ENCODE measurements around the gene BCL2L2. TPM values are rescaled to one million over a fixed set of nuclear protein-coding genes. Genes with fewer than 3 reads are reported as not detected.

BCL2L2 gene
- total and polyA plus RNA-seq, 9 of the 15 experiments (the other 6 are each of a cell fraction or from before 2014, with no cell fraction given), result 2.6 to 32.5 (median 14.7) TPM

DNA sequence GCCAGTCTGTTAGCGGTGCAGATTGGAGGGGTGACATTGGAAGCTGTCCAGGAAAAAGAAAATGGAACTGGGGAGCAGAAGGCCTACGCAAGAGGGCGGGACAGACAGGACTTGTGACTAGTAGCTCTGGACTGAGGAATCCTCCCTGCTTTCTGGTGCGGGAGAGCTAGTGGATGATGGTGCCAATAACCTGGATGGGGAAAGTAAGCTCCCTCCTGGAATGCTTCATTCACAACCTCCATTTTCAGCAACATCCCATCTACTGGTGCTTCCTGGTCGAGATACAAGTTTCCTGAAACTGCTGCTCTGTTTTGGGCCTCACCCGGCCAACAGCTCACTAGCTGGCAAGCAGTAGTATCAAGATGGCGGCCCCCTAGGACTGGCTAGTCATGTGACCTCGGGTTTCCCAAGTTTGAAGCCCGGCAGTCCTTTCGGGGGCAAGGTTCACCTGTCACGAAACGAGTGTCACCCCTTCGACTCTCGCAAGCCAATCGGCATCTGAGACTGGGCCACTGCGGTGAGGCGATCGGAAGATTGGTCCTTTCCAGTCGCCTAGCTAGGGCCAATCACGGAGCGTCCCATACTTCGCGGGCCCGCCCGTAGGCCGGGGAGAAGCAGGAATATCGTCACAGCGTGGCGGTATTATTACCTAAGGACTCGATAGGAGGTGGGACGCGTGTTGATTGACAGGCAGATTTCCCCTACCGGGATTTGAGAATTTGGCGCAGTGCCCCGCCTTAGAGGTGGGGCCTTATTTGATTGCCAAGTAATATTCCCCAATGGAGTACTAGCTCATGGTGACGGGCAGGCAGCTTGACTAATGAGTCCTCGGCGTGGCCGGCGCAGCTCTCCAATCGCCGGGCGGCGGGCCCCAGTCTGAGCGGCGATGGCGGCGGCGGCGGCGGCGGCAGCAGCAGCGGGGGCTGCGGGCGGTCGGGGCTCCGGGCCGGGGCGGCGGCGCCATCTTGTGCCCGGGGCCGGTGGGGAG is 14.2 kb downstream of the BCL2L2 start, which contains the start of gene PABPN1 (continued):
- TF ChIP-seq, protein P1, sequence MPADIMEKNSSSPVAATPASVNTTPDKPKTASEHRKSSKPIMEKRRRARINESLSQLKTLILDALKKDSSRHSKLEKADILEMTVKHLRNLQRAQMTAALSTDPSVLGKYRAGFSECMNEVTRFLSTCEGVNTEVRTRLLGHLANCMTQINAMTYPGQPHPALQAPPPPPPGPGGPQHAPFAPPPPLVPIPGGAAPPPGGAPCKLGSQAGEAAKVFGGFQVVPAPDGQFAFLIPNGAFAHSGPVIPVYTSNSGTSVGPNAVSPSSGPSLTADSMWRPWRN (IDR thresholded peaks at IDR 0.05; ENCODE audit: low read depth), result no peak
- no peak for TF ChIP-seq ZNF76 (CRISPR knock-in tag; IDR thresholded peaks at IDR 0.05; ENCODE audit: borderline replicate concordance)
- TF ChIP-seq, protein P2, sequence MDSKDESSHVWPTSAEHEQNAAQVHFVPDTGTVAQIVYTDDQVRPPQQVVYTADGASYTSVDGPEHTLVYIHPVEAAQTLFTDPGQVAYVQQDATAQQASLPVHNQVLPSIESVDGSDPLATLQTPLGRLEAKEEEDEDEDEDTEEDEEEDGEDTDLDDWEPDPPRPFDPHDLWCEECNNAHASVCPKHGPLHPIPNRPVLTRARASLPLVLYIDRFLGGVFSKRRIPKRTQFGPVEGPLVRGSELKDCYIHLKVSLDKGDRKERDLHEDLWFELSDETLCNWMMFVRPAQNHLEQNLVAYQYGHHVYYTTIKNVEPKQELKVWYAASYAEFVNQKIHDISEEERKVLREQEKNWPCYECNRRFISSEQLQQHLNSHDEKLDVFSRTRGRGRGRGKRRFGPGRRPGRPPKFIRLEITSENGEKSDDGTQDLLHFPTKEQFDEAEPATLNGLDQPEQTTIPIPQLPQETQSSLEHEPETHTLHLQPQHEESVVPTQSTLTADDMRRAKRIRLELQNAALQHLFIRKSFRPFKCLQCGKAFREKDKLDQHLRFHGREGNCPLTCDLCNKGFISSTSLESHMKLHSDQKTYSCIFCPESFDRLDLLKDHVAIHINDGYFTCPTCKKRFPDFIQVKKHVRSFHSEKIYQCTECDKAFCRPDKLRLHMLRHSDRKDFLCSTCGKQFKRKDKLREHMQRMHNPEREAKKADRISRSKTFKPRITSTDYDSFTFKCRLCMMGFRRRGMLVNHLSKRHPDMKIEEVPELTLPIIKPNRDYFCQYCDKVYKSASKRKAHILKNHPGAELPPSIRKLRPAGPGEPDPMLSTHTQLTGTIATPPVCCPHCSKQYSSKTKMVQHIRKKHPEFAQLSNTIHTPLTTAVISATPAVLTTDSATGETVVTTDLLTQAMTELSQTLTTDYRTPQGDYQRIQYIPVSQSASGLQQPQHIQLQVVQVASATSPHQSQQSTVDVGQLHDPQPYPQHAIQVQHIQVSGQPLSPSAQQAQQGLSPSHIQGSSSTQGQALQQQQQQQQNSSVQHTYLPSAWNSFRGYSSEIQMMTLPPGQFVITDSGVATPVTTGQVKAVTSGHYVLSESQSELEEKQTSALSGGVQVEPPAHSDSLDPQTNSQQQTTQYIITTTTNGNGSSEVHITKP (IDR thresholded peaks at IDR 0.05; ENCODE audit: partially characterized antibody), result peak; percentile 45
- TF ChIP-seq PURB (CRISPR knock-in tag; IDR thresholded peaks at IDR 0.05; ENCODE audit: low read depth), result no peak
- TF ChIP-seq MIER1 (IDR thresholded peaks at IDR 0.05; ENCODE audit: low read depth), result no peak
- TF ChIP-seq KDM4B (IDR thresholded peaks at IDR 0.05; ENCODE audit: borderline replicate concordance in 2 of 2, low read depth in 1 of 2), result no peak
- peak; percentile 10 to 51; a peak in 2 of 4 replicates for TF ChIP-seq SRF (CRISPR knock-in tag; IDR thresholded peaks at IDR 0.05)
- TF ChIP-seq GTF2A2 (tag; IDR thresholded peaks at IDR 0.05), result no peak
- TF ChIP-seq CHCHD3 (CRISPR knock-in tag; IDR thresholded peaks at IDR 0.05), result no peak
- TF ChIP-seq, protein P3, sequence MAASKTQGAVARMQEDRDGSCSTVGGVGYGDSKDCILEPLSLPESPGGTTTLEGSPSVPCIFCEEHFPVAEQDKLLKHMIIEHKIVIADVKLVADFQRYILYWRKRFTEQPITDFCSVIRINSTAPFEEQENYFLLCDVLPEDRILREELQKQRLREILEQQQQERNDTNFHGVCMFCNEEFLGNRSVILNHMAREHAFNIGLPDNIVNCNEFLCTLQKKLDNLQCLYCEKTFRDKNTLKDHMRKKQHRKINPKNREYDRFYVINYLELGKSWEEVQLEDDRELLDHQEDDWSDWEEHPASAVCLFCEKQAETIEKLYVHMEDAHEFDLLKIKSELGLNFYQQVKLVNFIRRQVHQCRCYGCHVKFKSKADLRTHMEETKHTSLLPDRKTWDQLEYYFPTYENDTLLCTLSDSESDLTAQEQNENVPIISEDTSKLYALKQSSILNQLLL (CRISPR knock-in tag; IDR thresholded peaks at IDR 0.05; ENCODE audit: borderline replicate concordance), result no peak
- TF ChIP-seq, protein P4, sequence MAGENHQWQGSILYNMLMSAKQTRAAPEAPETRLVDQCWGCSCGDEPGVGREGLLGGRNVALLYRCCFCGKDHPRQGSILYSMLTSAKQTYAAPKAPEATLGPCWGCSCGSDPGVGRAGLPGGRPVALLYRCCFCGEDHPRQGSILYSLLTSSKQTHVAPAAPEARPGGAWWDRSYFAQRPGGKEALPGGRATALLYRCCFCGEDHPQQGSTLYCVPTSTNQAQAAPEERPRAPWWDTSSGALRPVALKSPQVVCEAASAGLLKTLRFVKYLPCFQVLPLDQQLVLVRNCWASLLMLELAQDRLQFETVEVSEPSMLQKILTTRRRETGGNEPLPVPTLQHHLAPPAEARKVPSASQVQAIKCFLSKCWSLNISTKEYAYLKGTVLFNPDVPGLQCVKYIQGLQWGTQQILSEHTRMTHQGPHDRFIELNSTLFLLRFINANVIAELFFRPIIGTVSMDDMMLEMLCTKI (IDR thresholded peaks at IDR 0.05; ENCODE audit: partially characterized antibody), result no peak
- TF ChIP-seq ETV1 (tag; conservative IDR thresholded peaks at IDR 0.05; ENCODE audit: low read depth), result no peak
- TF ChIP-seq LCOR (CRISPR knock-in tag; IDR thresholded peaks at IDR 0.05), result peak; percentile 89
- no peak for TF ChIP-seq KDM1A (IDR thresholded peaks at IDR 0.05)
- TF ChIP-seq ZNF668 (CRISPR knock-in tag; IDR thresholded peaks at IDR 0.05), result no peak; the same call in 1 of the 2 replicates
- TF ChIP-seq ZNF384 (IDR thresholded peaks at IDR 0.05; ENCODE audit: low read depth, low read length), result no peak
- TF ChIP-seq NCOA6 (IDR thresholded peaks at IDR 0.05), result no peak
- TF ChIP-seq NBN (IDR thresholded peaks at IDR 0.05; ENCODE audit: low read depth), result no peak; the same call in 1 of the 2 replicates

Data from K562 (cell line).